GM19324 (cell line): Measurements from ENCODE around the gene TUBGCP4.
"Not testable (repeated sequence)": the region's sequence is repeated elsewhere in the genome, so short reads cannot be mapped to it uniquely, and the experiment has no call there.

ENCODE experiments used
- ATAC-seq: cut with Tn5 transposase; IDR thresholded peaks from one replicate; pipeline ENCODE4 v1.9.1; 2021; ENCODE audit warnings: mild to moderate bottlenecking, moderate library complexity; ENCODE audit not compliant: unreplicated experiment, low FRiP score

Gene TUBGCP4, protein sequence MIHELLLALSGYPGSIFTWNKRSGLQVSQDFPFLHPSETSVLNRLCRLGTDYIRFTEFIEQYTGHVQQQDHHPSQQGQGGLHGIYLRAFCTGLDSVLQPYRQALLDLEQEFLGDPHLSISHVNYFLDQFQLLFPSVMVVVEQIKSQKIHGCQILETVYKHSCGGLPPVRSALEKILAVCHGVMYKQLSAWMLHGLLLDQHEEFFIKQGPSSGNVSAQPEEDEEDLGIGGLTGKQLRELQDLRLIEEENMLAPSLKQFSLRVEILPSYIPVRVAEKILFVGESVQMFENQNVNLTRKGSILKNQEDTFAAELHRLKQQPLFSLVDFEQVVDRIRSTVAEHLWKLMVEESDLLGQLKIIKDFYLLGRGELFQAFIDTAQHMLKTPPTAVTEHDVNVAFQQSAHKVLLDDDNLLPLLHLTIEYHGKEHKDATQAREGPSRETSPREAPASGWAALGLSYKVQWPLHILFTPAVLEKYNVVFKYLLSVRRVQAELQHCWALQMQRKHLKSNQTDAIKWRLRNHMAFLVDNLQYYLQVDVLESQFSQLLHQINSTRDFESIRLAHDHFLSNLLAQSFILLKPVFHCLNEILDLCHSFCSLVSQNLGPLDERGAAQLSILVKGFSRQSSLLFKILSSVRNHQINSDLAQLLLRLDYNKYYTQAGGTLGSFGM

DNA sequence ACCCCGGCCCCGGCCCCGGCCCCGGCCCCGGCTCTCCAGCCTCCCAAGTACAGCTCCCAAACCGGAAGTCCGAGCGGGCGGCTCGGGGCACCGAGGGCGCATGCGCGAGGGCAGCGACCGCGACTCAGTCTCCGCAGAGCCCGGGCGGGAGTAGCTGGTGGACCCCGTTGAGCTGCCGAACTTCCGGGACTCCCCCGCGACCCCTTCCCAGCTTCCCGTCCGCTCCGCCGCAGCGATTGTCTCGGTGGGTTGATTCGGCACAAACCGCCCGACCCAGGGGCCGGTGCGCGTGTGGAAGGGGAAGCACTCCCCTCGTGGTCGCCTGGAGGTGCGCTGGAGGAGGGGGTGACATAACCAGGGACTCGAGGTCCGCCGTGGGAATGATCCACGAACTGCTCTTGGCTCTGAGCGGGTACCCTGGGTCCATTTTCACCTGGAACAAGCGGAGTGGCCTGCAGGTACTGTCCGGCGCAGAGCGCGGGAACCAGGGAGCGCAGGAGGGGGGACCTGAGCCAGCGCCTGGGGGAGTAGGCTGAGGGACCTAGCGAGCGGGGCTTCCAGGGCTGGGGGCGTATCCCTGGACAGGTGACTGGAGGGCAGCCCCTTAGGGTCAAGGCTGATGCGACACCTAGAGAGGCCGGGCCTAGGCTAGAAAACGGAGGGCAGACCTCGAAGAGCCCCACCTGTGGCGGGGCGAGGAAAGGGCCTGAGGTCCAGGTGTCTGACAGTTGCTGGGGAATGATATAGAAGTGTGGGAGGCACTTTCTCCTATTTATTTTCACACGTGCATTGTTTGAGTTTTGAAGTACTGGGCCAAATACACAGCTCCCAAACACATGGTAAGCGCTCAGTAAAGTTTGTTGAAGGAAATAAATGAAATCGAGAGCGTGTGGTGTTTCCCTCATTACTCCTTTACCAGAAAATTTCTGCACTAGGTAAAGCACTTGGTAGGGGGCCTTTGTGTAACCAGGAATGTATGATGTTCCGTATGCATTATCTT lies at the start of gene TUBGCP4, which contains the start of gene ZSCAN29:
Gene TUBGCP4, plus strand, starts transcription at position 127 of the 1,000 bp plus-strand sequence. Its CDS starts 254 bp downstream, at position 381.
Gene ZSCAN29, minus strand, starts transcription at position 69 of the 1,000 bp plus-strand sequence. CDS start 1,130 bp downstream, outside the sequence.
- peak; percentile 73 for ATAC-seq

DNA sequence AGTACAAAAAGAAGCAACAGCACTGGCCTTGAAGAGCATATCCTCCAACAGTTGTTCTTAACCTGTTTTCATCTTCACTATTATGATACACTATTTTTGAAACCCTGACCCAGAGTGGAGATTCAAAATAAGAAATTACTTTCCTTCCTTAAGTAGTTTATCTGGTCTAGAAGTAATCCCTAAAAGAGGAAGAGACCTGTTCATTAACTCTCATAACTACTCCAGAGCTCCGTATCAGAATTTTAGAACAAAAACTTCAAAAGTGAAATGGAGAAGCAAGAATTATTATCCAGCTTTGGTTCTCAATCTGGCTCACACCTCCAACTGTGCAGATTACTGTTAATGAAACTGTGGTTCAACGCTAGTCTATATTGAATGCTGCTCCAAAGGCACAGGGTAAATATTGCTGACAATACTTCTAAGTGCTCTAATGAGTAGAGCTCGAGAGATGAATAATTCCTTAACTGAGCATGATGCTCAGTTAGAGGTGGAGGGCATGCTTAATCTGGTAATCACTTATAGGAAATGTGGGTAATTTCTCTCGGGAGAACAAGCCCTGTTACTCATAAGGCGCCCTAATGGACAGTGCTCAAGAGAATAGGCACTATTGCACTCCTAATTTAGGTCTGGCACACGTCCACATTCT lies 45.7 kb upstream of the TUBGCP4 start:
- no peak for ATAC-seq

DNA sequence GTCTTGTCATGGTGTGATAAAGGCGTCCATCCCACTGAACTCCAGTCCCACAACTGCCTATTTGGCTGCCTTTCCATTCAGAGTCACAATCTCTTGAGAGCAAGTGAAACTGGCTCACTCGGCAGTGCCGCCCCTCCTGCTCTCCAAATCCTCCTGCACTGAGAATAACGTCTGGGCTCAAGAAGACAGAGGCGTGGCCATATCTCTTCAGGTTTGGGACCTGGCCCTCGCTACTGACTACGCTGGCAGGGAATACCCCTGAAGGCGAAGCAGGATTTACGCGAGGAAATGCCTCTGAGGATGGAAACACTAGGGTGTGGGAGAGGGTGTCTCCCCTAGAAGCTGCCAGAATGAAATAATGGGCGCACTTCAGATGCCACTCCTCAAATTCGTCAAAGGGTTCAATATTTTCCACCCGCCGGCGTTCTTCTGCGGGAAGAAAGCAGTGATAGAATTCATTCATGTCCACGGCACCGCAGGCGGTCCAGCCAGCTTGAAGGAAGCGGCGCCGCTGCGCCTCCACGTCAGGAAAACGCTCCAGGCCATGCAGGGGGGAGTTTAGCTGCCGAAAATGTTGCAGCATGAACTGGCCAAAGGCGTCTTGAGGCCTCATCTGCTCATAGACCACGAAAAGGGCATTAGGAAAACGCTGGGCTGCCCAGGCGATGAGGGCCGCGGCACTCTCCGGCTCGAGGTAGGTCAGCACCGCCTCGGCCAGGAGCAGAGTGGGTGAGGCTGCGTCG lies 41.5 kb upstream of the TUBGCP4 start:
- ATAC-seq = no peak

DNA sequence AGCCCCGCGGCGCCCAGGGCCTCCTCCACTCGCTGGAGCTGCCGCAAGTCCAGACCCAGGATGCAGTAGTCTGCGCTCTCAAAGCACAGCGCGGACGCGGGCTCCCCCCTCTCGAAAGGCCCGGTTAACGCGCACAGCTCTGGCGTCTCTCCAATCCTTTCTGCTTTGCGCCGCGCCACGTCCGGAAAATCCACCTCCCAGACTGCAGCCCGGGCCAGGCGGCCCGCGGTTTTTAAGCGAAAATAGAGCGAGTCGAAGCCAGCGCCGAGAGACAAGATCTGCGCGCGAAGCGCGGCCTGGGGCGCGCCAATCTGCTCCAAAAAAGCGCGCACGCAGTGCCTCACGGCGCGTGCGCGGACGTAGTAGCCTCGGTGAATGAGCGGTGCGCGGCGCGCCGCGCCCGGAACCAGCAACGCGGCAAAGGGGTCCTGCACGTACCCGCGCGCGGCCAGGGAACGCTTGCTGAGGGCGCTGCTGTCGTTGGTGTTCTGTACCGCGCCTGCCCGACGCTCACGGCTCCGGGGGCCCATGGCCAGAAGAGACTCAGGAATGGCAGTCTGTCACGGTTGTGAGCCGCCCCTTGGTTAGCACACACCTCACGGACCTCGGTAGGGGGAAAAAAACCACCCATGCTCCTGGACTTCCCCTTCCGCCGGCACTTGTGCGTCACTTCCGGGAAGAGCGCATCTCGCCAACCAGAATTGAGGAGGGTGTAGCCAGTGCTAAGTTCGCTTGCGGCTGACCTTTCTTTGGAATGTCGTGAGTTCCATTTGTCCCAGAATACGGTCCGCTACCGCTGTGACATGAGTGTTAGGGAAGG lies 40.7 kb upstream of the TUBGCP4 start, which contains the start of gene LCMT2:
Gene LCMT2, minus strand, starts transcription at position 614 of the 820 bp plus-strand sequence. Its CDS starts 84 bp downstream, at position 530.
- peak; percentile 86 for ATAC-seq

DNA sequence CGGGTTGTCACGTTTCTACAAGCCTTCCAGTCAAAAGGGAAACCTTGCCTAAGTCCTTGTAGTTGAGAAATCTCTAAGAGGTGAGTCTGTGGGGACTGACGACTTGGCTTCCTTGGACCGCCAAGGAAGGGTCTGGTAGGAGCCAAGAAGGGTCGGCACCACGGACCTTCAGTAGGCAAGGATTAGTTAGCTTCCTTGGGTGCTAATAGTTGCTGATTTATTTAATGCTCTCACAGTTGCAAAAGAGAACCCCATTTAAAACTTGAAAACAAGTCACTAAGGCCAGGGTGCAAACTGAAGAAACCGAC lies 40.2 kb upstream of the TUBGCP4 start:
- ATAC-seq = peak; percentile 26

DNA sequence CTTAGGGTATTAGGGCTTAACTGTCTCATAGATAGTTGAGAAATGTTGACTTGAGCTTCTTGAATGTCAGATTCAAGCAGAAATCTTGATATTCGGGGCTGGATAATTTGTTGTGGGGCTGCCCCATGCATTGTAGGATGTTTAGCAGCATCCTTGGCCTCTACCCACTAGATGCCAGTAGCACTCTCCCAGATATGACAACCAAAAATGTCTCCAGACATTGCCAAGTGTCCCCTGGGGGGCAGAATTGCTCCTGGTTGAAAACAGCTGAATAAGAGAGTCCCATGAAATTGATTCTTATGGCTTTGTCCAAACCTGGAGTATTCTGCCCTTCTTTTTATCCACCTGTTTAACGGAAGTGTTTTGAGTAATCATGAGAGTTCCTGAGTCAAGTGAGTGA lies 24.6 kb upstream of the TUBGCP4 start:
- ATAC-seq = no peak

DNA sequence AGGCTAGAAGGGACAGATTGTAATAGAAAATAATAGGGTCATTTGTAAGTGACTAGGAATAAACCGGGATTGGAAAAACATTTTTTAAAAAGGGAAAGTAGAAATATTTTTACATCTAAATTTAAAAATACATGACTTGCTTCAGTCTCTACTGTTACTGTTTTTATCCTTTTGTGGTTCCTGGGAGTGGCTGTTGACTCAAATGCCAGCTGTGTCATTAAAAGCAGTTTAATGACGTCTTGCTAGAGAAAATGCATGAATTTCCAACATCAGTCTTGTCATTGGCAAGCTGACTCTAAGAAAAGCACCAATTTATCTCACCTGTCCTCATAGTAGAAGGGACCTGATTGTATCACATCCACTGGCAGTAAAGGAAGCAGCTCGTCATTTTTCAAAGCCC lies 23.8 kb upstream of the TUBGCP4 start:
- no peak for ATAC-seq

DNA sequence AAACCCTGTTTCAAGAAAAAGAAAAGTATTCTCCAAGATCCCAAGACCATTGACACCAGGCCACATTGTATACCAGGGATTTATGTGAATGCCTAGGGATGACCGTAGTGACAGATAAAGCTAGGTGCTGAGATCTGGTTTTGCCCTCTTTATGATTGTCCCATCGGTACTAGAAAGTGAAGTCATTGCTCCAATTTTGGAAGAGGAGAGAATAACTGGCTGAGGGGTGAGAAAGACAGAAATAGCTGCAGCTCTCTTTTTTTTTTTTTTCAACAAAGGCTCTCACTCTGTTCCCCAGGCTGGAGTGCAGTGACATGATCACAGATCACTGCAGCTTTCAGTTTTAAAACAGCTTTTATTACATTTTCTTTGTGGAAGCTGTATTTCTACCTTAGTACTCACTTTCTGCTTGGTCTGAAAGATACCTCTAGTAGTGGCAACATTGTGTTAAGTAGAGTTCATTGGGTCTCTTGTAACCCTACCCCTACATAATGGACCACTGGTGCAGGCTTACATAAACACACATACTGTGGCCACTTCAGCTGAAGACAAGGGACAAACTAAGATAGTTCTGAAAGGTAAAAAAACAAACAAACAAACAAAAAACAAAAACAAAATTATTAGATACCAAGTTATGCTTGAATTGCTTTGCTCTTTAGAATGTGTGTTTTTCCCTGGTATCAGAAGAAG lies 18.1 kb upstream of the TUBGCP4 start:
- ATAC-seq = no peak

DNA sequence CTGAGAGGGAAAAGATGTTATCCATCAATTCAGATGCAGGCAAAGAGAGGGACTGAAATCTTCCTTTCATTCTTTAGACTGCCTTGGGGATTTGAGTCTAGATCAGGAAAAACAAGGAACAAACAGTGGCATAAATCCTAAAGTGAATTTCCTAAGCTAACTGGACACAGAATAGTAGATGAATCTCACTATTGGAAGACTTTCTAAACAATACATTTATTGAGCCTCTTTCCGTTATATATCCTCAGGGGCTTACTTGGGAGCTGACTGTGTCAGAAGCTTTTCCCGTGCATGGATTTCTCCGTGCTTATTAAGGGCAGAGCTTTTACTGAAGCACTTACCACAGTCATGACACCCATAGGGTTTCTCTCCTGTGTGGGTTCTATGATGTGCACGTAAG lies 10.1 kb upstream of the TUBGCP4 start:
- no peak for ATAC-seq

DNA sequence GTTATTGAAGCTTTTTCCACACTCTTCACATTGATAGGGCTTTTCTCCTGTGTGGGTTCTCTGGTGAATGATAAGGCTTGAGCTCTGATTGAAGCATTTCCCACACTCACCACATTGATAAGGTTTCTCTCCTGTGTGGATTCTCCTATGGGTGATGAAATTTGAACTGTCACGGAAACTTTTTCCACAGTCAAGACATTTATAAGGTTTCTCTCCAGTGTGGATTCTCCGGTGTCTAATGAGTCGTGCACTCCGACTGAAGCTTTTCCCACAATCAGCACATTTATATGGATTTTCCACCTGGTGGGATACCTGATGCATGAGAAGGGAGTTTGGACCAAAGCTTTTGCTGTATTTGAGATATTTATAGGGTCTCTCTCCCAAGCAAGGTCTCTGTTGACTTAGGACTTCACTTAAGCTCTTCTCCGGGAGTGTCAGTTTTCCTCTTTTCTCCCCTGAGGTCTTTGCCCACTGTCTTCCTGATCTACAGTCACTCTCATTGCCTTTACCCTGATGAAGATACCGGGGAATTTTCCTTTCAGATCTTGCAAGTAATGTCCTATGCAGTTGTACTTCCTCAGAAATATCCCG lies 9.5 kb upstream of the TUBGCP4 start:
- no peak for ATAC-seq

DNA sequence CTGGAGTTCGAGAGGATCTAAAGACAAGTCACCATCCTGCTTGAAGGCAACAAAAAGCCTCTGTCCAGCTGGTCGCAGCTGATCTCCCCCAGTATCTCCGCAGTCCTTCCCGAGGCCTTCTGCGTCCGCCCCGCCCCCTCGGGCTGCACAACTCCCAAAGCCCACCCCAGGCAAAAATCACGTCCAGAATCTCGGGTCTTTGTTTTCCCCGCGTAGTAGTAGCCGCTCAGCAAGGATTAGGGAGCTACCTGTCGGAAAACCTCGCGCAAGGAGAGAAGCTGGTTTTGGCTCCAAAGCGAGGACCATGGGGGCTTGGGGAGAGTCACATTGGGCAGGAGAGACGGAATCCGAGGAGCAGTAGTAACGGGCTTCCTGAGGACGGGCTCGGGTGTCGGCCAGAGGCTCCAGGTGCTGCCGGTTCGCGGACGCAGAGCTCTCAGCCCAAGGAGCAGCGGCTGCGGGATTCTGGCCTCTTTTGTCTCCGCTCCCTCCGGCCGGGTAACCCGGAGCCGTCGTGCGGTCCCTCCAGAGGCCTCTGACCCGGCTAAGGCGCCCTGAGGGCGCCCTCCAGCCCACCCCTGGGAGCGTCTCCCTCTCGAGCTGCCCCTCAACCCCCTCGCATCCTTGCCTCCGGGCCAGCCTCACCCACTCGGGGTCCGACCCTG lies 459 bp upstream of the TUBGCP4 start:
- no peak for ATAC-seq

DNA sequence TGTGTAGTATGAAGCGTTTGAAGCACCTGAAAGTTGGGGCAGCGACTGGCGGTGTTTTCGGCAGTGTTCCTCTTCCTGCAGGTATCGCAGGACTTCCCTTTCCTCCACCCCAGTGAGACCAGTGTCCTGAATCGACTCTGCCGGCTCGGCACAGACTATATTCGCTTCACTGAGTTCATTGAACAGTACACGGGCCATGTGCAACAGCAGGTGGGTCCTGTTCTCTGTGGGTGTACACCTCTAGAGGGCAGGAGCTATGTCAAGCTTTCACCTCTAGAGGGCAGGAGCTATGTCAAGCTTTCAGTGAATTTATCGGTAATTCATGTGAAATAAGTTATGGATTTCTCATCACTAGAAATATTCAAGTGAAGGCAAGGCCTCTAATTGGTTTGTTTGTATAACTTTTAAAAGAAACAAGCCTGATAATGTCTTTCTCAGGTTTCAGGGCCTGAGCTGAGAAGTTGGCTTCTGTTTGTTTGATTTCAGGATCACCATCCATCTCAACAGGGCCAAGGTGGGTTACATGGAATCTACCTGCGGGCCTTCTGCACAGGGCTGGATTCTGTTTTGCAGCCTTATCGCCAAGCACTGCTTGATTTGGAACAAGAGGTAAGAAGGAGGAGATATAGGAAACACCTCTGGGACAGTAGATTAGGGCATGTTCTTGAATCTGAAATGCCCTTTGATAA lies 5.3 kb downstream of the TUBGCP4 start:
- no peak for ATAC-seq

DNA sequence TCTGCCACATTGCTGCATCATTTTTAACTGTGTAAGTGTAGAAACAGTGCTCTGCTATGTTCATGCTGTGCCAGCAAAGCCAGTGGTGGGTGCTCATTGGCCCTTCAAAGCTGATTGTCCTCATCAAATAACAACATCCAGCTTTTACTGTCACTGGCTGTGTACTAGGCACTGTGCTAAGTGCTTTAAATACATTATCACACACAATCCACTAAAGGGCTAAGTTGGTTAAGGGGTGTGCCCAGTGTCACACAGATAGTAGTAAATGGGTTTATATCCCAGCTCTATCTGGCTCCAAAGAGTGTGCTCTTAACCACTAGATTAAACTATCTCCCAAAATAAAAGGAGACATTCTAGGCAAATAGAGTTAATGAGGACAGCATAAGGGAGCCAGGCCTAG lies 7.7 kb downstream of the TUBGCP4 start:
- no peak for ATAC-seq

DNA sequence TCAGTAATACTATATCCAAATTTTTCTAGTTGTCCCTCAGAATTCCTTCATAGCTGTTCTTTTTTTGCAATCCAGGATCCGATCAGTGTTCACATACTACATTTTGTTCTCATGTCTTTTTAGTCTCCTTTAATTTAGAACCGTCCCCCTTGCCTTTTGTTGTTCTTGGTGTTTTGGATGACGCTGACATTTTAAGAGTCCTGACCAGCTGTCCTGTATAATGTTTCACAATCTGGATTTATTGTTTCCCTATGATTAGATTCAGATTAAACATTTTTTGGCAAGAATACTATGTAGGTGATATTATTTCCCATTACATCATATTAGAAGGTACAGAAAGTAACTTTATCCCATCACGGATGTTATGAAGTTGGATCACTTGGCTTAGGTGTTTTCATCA lies 11.4 kb downstream of the TUBGCP4 start:
- ATAC-seq = no peak

DNA sequence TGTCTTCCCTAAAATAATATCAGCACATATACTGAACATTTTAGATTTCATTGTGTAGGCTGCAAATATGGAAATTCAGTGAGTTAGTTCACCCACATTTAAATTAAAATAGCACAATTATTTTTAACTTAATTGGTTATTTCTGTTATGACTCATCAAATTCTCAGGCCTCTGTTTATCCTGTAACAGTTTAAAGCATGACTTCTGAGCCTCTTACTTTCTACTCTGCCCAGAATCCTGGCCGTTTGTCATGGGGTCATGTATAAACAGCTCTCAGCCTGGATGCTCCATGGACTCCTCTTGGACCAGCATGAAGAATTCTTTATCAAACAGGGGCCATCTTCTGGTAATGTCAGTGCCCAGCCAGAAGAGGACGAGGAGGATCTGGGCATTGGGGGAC lies 12.2 kb downstream of the TUBGCP4 start:
- ATAC-seq = no peak

DNA sequence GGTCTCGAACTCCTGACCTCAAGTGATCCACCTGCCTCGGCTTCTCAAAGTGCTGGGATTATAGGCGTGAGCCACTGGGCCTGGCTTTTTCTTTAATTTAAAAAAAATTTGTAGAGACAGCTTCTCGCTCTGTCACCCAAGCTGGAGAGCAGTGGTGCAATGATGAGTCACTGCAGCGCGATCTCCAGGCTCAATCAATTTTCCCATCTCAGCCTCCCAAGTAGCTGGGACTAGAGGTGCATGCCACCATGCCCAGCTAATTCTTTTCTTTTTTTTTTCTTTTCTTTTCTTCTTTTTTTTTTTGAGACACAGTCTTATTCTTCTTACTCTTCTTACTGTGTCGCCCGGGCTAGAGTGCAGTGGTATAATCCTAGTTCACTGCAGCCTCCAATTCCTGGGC lies 19.8 kb downstream of the TUBGCP4 start:
- no peak for ATAC-seq

DNA sequence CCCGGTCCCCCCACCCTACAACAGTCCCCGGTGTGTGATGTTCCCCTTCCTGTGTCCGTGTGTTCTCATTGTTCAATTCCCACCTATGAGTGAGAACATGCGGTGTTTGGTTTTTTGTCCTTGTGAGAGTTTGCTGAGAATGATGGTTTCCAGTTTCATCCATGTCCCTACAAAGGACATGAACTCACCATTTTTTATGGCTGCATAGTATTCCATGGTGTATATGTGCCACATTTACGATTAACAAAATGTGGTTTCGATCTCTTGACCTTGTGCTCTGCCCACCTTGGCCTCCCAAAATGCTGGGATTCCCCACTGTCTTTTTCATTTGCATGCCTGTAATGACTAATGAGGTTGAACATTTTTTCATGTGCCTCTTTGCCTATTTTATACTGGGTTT lies 22.7 kb downstream of the TUBGCP4 start:
- not testable (repeated sequence) for ATAC-seq
